ENCODE measurements around the gene CDH13.

The CDH13 gene

DNA sequence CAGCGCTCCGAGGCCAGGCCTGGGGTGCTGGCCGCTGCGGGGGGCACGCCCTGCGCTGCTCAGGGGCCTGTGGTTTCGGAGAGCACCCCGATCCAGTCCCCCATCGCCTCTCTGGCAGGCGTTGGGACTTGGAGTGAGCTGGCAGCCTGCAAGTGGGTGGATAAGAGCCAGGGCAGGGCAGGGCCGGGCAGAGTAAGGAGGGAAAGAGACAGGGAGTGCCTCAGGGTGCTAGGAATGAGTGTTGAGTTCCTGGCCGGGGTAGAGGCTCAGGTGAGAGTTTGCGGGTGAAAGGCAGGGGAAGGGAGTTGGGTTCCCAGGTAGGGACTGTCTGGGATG is 1.3 kb downstream of the CDH13 start:
- no peak for DNase-seq (ENCODE audit: low read depth in 3 of 3)

- no peak for DNase-seq (ENCODE audit: low read depth in 3 of 3)
Measured at GRCh38 chr16:82628711-82629110, 1.9 kb downstream of the CDH13 start.

- no peak for DNase-seq (ENCODE audit: low read depth in 3 of 3)
Measured at GRCh38 chr16:82629441-82630027, 2.8 kb downstream of the CDH13 start.

DNA sequence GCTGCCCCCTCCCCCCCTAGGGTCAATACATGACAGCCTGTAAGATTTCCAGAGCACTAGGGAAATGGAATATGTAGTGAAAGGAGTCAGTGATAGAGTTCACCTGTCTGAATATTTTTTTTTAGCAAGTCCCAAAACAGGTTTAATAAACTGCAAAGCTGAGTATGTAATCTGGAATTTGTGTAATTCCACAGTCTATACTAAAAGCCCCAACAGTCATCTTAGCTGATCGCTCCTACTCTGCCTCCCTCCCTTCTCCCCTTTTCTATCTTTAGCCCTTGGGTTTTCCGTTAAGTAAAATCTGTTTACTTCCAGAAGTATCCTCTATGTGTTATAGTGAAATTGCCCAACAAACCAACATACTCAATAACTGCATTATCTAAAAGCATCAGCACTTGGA is 3.5 kb downstream of the CDH13 start:
- DNase-seq (ENCODE audit: low read depth in 3 of 3): no peak

DNA sequence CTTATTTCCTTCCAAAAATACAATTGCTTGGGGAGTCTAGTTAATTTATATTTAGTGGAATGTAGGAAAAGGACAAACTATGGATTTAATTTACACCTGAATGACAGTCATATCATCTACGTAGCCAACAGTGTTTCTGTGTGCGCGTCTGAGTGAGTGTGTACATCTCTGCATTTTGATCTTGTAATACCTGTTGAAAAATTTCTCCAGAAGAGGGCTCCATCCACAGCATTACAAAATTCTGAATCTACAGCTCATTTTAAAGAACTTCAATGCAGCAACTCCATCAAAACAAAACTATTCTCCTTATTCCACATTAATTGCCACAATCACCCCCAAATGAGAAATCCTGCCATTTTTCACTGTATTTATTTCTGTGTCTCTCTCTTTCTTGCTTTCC is 3.9 kb downstream of the CDH13 start:
- no peak for DNase-seq (ENCODE audit: low read depth in 3 of 3)

- no peak for DNase-seq (ENCODE audit: low read depth in 3 of 3)
Measured at GRCh38 chr16:82631701-82632685, 5.2 kb downstream of the CDH13 start.

DNA sequence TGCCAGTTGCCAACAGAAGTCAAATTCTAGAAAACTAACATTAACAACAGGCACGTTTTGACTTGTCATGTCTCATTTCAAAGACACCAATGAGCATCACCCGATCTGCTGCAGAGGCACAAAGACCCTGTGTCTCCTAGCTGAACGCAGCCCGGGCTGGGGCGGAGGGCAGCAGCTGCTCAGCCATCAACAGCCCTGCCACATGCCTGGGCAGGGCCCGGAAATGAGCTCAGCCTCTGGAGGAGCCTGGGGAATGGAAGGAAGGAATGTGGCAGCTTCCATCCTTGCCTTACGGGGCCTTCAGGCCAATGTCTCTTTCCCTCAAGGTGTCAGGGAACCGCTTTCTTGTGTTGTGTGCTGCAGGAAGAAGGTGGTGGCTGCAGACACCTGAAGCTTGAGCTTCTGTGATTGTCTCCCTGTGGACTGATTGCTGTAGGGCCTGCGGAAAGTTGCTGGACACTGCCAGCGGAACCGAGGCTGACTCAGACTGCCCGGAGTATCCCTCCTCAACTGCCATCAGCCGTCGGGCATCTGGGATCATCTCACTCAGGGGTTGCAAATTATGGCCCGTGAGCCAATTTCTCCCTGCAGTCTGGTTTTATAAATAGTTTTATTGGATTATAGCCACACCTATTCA is 7.3 kb downstream of the CDH13 start:
- DNase-seq (ENCODE audit: low read depth in 3 of 3): no peak

DNA sequence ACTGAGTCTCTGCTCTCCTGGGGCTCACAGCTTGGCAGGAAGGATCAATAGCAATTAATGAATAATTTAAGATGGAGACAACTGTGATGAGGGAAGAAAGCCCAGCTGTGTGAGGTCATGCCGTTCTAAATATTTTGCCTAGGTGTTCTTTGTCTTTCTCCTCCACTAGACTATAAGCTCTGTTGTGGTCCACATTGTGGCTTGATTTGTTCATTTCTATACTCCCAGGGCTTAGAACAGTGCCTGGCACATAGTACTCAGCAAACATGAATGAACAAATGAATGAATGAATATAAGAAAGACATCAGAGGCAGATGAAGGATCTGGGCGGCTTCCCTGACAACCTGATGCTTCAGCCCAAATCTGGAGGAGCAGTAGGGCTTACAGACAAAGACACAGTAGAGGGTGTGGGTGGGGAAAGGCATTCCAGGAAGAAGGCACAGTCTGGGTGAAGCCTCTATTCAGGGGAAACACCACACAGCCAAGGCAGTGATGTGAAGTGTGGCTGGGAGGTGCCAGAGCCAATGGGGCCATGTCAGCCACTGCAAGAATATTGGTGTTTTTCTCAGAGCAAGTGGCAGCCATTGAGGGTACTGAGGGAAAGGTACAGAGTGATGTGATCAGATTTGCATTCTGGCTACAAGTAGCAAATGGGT is 8.3 kb downstream of the CDH13 start:
- DNase-seq (ENCODE audit: low read depth in 3 of 3): no peak

GRCh38 chr16:82636485-82636884 is 9.7 kb downstream of the CDH13 start:
- DNase-seq (ENCODE audit: low read depth in 3 of 3): no peak

DNA sequence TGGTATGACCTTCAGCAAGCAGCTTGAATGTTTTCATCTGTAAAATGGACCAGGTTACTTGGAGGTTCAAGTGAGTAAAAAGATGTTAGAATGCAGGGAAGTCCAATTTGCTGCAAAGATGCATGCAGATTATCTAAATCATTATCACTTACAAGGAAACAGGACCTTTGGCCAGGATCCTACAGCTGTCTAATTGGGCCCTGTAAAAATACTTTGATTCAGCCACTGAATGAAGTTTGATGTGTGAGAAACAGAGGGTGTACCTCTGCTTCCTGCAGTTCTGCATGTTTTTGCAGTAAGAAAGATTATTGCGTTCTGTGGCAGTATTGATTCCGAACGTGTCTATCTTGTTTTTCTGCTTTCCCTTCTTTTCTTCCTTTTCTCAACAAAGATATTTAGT is 10.2 kb downstream of the CDH13 start:
- DNase-seq (ENCODE audit: low read depth in 3 of 3): no peak

GRCh38 chr16:82638095-82638798 is 11.5 kb downstream of the CDH13 start:
- DNase-seq (ENCODE audit: low read depth in 3 of 3): no peak

DNA sequence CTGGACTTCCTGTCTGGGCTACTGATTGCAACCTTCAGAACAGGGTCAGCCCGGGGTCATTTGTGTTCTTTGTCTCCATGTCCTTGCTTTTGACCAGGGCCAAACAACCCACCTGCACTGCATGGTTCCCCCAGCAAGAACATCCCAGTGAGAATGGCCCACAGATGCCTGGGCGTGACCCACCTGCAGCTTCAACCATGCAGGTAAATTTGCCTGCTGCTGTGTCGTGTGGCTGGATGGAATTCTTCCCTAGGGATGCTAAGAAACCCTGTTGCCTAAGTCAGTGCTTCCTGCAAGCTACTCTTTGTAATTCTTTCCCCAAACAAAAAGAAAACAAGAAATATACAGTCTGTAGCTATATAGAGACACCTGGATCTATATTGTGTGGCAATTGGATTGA is 12.5 kb downstream of the CDH13 start:
- DNase-seq (ENCODE audit: low read depth in 3 of 3): no peak

DNA sequence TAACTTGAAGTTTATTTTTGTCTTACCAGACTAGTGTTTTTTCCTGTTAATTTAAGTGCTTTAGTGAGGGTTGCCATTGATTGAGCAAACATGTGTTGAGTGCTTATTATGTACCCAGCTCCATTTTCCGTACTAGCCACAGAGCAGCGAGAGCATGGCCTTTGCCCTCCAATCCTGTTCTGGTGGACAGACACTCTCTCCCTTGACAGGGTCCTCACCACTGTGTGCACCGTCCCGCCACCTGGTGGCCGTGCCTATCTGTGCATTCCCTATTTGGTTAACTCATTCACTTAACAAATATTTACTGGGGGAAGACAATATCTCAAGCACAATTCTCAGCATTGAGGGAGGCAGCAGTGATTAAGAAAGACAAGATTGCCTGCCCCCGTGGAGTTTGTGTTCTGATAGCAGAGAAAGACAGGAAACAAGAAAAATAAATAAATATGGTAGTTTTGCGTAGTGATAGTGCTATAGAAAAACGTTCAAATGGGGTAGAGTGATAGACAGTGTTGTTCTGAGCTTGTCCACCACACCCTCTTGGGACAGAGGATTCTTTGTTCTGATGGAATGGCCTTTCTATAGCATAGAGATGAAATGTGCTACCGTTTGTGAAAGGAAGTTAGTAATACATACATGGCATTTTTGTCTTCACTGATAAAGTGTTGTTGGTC is 13.0 kb downstream of the CDH13 start:
- peak in 1 of 3 experiments; percentile 52 for DNase-seq (ENCODE audit: low read depth in 3 of 3)

GRCh38 chr16:82641336-82641984 is 14.7 kb downstream of the CDH13 start:
- DNase-seq (ENCODE audit: low read depth in 3 of 3): no peak

- DNase-seq (ENCODE audit: low read depth in 3 of 3): no peak
Measured at GRCh38 chr16:82643136-82643535, 16.4 kb downstream of the CDH13 start.

- no peak for DNase-seq (ENCODE audit: low read depth in 3 of 3)
Measured at GRCh38 chr16:82643936-82644630, 17.3 kb downstream of the CDH13 start.

DNA sequence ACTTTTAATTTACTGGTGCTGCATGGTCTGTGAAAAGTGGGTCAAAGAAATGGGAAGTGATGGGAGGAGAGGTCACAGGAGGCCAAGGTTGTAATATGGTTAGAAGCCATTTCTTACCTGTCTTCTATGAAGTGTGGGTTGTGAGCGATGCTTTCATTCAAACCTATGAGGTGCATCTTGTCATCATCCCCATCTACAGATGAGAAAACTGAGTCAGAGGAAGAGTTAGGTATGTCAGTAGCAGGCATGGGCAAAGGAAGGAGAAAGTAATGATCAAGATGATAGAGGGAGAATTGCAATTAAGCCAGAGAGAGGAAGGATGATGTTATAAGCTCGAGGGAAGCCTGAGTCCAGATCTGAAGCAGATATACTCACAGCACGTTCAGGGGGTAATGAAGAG is 19.7 kb downstream of the CDH13 start:
- DNase-seq (ENCODE audit: low read depth in 3 of 3): no peak

DNA sequence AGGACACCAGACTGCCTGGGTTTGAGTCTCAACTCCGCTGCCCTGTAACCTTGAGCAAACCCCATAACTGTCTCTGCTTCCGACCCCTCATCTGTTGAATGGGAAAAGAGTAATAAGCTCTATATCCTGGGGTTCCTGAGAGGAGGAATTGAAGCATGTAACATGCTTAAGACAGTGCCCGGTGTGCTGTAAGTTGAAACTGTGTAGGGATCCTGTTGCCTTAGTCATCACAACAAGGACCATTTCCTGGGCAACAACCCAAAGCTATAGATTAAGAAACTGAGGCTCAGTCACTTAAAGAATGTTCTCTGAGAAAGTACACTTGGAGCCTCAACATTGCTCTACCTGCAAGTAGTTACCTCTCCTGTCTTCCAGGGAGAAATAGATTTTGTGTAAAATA is 23.0 kb downstream of the CDH13 start:
- no peak for DNase-seq (ENCODE audit: low read depth in 3 of 3)

GRCh38 chr16:82650804-82651203 is 24.0 kb downstream of the CDH13 start:
- no peak for DNase-seq (ENCODE audit: low read depth in 3 of 3)

Data from stimulated activated CD4-positive, alpha-beta T cell treated with anti-CD3 and anti-CD28 coated beads, TNF-alpha, amount 100 ng/mL, for 24 hours (primary cell).